ENCODE measurements around the gene PLCB1.

Gene PLCB1

DNA sequence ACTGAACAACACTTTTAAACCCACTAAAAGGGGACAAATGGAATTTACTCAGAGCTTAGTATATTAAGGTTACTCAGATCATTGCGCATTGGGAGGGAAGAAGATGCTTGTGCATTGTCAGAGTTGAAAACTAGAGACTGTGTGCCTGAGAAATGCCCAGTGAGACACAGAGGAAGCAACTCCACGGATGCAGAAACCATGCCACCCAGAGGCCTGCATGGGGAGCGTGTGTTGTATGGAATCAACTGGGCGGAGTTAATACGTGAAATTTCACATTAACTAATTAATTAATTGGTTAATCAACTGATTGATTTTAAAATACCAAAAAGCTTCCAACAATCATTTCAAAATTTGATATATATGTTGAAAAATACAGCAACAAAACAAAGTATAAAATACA lies 391.6 kb downstream of the PLCB1 start:
- Histone ChIP-seq H3K4me3 (ENCODE audit: low read depth in 1 of 2, low read length in 1 of 2) (no peak overlapping the region), H3K27me3 (no peaks in the 10 kb centered on the region), H3K27ac (no peak overlapping the region), H3K4me1 (ENCODE audit: control insufficient read depth in 1 of 2, insufficient read depth in 1 of 2, low read depth in 1 of 2, low read length in 1 of 2) (peaks cover 14 to 28% of the 10 kb centered on the region in 2 experiments), H3K9me3 (no peaks in the 10 kb centered on the region), H3K36me3 (no peaks in the 10 kb centered on the region)
- TF ChIP-seq CTCF (IDR thresholded peaks at IDR 0.05), result peak; percentile 22

DNA sequence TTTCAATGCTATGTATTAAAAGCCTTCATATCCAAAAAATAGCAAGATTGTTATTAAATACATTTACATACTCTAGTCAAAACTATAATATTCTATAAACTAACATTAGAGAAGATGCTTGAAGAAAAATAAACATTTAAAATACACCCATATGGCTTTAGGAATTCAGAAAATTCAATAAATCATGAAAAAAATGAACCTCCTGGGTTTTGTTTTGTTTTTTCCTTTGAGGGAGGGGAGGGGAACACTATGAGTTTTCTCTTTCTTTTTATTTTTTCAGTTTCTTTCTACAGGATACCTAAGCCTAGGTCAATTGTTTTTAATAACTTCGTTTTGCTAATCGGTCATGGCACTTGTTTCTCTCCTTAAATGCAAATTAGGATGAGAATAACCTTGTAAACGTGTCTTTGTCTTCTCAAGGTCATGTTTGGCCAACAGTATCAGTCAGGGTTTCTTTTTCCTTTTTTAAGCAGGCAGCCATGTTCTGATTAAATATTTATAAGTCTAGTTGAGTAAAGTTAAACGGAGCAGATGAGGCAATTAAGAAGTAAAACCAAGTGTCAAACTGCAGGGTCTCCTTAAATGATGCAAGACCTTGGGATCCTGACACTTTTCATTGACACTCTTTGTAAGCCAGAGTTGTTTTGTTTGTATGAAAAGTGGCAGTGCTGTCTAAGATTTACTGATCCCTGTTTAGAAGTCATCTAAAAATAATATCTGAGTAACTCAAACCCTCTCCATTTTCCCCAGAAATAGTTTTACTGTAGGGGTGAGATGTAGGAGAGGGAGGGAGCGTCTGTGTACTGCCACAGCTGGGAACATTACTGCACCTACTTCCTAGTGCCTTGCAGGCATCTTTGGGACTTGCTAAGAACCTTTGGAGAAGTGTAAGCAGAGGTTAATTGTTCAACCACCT lies 392.3 kb downstream of the PLCB1 start:
- H3K27ac ChIP-seq, result no peak overlapping the region
- H3K27me3 ChIP-seq, result no peaks in the 10 kb centered on the region
- no peaks in the 10 kb centered on the region for H3K36me3 ChIP-seq
- no peaks in the 10 kb centered on the region for H3K9me3 ChIP-seq
- no peak for TF ChIP-seq CTCF (IDR thresholded peaks at IDR 0.05)
- no peak overlapping the region for H3K4me3 ChIP-seq (ENCODE audit: low read depth in 1 of 2, low read length in 1 of 2)
- peaks cover 11 to 23% of the 10 kb centered on the region in 2 experiments for H3K4me1 ChIP-seq (ENCODE audit: control insufficient read depth in 1 of 2, insufficient read depth in 1 of 2, low read depth in 1 of 2, low read length in 1 of 2)

- H3K27ac ChIP-seq, result no peak overlapping the region
- peaks cover 9 to 17% of the 10 kb centered on the region in 2 experiments for H3K4me1 ChIP-seq (ENCODE audit: control insufficient read depth in 1 of 2, insufficient read depth in 1 of 2, low read depth in 1 of 2, low read length in 1 of 2)
- no peak for TF ChIP-seq CTCF (IDR thresholded peaks at IDR 0.05)
Measured at GRCh38 chr20:8525017-8525343, 392.9 kb downstream of the PLCB1 start.

DNA sequence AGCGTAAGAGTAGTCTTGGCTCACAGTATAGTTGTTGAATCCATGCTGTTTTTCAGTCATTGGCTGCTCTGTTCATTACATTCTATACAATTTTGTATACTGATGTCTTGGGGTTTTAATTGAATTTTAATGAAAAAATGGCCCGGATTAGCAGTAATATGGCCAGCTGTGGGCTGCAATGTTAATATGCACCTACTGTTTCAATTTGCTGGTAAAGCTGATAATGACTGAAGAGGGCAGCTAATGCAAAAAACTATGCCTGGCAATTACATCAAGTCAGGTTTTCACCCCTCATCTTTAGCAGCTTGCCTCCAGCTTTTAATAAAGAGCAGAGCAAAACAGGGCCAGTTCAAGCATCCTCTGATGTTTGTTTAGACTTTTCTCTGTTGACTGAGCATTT lies 394.5 kb downstream of the PLCB1 start:
- no peak overlapping the region for H3K4me3 ChIP-seq (ENCODE audit: low read depth in 1 of 2, low read length in 1 of 2)
- no peak for TF ChIP-seq CTCF (IDR thresholded peaks at IDR 0.05)
- no peak overlapping the region for H3K27ac ChIP-seq
- no peaks in the 10 kb centered on the region for H3K9me3 ChIP-seq
- H3K27me3 ChIP-seq, result no peaks in the 10 kb centered on the region
- H3K36me3 ChIP-seq, result no peaks in the 10 kb centered on the region
- H3K4me1 ChIP-seq (ENCODE audit: control insufficient read depth in 1 of 2, insufficient read depth in 1 of 2, low read depth in 1 of 2, low read length in 1 of 2), result peaks cover 9 to 17% of the 10 kb centered on the region in 2 experiments

More at GRCh38 chr20:8525017-8525343, 392.9 kb downstream of the PLCB1 start:
- H3K27me3 ChIP-seq, result no peaks in the 10 kb centered on the region
- H3K9me3 ChIP-seq, result no peaks in the 10 kb centered on the region
- H3K4me3 ChIP-seq (ENCODE audit: low read depth in 1 of 2, low read length in 1 of 2), result no peak overlapping the region
- H3K36me3 ChIP-seq, result no peaks in the 10 kb centered on the region

DNA sequence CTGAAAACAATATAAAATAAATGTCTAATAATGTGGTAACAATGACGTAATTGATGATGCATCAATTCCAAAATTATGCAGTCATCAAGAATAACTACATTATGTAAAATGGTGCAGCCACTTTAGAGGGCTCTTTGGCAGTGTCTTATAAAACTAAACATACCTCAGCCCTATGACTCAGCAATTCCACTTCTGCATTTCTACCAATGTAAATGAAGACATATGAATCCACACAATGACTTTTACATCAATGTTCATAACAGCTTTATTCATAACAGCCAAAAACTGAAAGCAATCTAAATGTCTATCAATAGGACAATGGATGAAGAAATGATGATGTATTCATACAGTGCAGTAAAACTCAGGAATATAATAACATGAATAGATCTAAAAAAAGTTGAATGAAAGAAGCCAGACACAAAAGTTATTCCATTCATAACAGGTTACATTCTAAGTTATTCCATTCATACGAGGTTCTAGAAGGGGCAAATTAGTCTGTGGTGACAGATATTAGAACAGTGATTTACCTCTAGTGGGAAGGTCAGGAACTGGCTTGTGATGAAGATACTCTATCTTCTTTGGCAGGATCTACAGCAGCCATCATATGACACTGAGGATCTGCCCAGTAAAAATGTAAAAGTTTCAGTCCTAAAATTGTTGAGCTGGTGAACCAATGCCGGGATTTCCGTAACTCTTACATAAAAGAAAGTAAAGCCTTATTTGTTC lies 396.1 kb downstream of the PLCB1 start:
- no peak for TF ChIP-seq CTCF (IDR thresholded peaks at IDR 0.05)
- peak overlapping the region; percentile 68 for H3K27ac ChIP-seq
- H3K4me1 ChIP-seq (ENCODE audit: control insufficient read depth in 1 of 2, insufficient read depth in 1 of 2, low read depth in 1 of 2, low read length in 1 of 2), result peaks cover 9 to 17% of the 10 kb centered on the region in 2 experiments
- H3K27me3 ChIP-seq, result no peaks in the 10 kb centered on the region
- H3K9me3 ChIP-seq, result no peaks in the 10 kb centered on the region
- H3K4me3 ChIP-seq (ENCODE audit: low read depth in 1 of 2, low read length in 1 of 2), result no peak overlapping the region
- H3K36me3 ChIP-seq, result no peaks in the 10 kb centered on the region

Measured in neutrophil (primary cell).